Effector CD8-positive, alpha-beta T cell (primary cell): ENCODE results near the gene ZBTB5.
"Not testable (repeated sequence)": the region's sequence is repeated elsewhere in the genome, so short reads cannot be mapped to it uniquely, and the experiment has no call there.

Experiments
- DNase-seq: peaks from one replicate; lab custom pipeline; 2025; lab: John Stamatoyannopoulos, UW
- total RNA-seq, 4 experiments: gene quantifications; one replicate each; lab custom pipeline; 2026; lab: John Stamatoyannopoulos, UW

The ZBTB5 gene
- total RNA-seq = 27.1 to 31.3 (median 27.4) reads per million in 4 experiments

DNA sequence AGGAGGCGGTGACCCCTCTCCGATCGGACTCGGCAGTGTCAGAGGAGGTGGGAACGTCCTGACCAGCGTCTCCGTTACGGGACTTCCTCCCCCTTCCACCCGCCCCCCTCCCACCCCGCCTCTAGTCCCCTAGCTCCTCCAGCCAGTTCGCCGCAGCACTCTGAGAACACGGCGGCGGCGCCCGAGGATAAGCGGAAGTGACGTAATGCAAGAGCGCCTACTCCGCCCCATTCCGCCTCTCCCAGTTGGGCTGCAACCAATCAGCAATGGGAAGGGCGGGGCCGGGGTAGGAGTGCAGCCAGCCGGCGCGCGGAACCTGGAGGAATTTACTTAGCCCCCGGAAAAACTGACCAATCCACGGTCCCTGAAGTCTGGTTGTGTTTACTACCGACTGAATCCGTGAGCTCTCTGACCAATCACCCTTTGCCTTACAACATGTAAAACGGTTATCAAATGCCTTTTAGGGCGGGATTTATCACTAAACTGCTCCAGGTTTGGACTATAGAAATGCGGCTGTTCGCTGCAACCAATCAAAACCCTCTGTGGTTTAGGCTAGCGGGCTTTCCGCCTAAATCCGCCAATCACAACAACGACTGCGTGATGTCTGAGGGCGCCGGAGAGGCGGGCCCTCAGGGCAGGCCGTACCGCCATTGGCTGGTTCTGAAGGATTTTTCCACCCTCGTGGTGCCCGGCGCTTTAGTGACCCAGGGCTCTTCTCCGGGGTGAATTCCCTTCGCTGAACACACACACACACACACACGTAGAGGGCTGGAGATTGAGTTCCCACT, at the start of gene ZBTB5:
ZBTB5 (minus strand) TSS at position 202 of the 788 bp plus-strand sequence. CDS start 22,899 bp downstream, outside the sequence.
- peak; percentile 98 for DNase-seq

DNA sequence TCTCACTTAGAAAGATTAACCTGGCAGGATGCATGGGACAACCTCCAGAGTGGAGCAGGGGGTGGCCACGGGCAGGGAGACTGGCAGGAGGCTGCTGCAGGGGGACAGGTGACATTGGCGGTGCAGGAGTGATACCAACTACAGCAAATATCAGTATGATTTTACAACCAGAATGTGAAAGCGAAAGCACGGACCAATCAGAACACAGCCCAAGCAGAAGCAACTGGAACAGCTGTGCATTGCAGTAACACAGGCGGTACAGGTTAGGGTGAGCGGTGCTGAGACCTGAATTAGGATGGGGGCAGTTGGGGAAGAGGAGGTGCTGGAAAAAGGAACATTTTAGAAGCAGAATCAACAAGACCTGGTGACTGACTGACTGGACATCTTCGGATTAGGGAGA, 49.7 kb upstream of the ZBTB5 start:
- no peak for DNase-seq

- DNase-seq = not testable (repeated sequence)
Observed at GRCh38 chr9:37514415-37514814, 49.2 kb upstream of the ZBTB5 start.

GRCh38 chr9:37512437-37512836, 47.2 kb upstream of the ZBTB5 start:
- no peak for DNase-seq

DNA sequence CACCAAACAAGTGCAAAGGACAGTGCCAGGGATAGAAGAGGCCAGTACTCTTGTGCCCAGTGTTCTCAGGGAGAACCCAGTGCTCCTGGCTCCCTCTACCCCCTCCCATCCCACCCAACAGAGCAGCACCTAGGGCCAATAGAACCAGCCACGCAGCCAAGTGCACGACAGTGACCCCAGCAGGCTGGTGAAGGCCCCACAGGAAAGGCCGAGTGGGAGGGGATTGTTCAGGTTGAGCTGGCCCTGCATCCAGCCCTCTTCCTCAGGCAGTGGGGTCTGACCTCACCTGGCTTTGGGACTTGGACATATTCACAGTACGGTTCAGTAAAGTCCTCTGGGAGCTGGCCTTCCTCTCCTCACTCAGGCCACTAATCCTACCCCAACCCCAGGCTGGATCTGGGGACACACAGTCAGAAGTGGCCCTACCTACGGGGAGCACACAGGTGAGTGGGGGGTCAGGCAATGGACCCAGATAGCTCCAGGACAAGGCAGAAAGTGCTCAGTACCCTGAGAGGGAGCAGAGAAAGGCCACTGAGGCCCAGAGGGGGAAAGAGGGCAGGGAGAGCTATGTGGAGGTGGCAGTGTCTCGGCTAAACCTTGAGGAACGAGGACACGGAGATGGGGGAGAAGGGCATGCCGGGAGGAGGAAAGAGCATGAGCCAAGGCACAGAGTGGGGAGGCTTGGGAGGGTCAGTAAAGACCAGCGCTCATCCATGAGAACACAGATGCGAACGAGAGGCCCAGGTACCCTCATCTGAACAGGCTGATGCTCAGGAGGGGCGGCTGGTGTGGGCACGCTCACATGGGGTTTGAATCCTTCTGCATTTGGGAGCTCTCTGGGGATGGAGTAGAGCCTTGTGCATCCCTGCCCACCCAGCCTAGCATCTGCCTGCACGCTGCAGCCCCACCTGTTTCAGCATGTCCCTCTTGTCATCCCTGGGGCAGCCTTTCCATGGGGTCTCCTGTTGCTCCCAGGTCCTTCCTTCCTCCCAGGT, 46.1 kb upstream of the ZBTB5 start:
- DNase-seq = no peak

DNA sequence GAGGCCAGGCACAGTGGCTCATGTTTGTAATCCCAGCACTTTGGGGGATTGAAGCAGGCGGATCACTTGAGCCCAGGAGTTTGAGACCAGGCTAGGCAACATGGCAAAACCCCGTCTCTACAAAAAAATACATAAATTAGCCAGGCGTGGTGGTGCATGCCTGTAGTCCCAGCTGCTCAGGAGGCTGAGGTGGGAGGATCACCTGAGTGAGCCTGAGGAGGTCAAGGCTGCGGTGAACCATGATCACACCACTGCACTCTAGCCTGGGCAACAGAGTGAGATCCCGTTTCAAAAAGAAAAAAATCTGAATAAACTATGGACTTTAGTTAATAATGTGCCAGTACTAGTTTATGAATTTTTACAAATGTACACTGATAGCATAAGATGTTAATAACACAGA, 44.8 kb upstream of the ZBTB5 start:
- not testable (repeated sequence) for DNase-seq

DNA sequence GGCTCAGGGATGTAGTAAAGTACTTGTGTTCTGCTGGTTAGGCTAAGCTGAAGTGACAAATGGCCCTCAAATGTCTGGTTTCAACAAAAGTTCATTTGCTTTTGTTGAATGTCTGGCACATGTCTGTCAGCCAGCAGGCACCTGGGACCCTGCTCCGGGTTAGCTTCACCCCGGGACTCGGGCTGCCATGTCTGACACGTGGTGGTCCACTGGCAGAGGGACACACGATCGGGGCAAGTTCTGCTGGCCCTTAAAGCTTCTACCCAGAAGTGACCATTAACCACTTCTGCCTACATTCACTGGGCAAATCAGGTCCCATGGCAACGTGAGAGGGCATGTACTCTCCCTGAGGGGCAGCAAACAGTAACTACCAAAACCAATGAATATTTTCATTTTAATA, 44.3 kb upstream of the ZBTB5 start:
- no peak for DNase-seq

- DNase-seq = no peak
Observed at GRCh38 chr9:37508834-37509206, 43.6 kb upstream of the ZBTB5 start.

DNA sequence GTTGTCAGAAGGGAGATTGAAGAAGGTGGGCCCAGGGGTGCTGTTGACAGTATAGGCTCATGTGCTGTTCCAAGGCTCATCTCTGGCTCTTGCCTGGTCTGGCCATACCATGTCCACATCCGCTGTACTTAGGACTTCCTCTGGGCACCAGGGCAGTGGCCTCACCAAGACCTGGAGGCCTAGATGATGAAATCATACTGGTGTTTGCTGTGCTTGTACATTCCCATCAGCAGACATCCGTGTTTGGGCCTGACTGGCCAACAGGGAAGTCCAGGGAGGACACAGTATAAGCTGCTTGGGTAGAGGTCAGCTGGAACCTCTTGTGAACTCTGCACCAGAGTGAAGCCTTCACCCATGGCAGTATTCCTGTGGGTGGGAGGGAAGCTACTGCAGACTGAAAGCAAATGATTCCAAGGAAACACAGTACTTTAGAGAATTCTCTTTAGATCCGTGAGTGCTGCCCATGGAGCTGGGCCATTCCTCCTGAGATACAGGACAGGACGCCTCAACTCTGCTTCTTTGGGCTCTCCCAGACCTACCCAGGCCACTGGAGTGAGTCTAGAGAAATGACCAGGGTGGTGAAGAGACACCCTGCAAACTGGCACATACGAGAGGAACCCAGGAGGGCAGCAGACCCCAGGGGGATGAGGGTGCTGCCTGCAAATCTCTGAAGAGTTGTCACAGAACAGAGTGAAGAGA, 43.0 kb upstream of the ZBTB5 start:
- DNase-seq = no peak

- DNase-seq = no peak
Observed at GRCh38 chr9:37507566-37508134, 42.4 kb upstream of the ZBTB5 start.

DNA sequence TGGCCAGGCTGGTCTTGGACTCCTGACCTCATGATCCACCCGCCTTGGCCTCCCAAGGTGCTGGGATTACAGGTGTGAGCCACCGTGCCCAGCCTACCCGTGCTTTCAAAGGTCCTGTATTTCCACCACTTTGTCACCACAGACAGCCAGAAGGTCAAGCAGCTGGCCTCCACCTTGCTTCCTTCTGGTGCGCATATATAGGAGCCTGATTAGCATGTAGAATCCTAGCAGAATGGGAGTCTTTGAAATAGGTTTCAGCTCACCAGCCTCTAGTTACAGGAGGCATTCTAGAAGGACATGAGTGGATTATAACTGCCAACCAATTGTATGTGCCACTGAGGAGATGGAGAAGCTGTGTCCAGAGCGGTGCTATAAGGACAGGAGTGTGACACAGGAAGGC, 39.4 kb upstream of the ZBTB5 start:
- no peak for DNase-seq

DNA sequence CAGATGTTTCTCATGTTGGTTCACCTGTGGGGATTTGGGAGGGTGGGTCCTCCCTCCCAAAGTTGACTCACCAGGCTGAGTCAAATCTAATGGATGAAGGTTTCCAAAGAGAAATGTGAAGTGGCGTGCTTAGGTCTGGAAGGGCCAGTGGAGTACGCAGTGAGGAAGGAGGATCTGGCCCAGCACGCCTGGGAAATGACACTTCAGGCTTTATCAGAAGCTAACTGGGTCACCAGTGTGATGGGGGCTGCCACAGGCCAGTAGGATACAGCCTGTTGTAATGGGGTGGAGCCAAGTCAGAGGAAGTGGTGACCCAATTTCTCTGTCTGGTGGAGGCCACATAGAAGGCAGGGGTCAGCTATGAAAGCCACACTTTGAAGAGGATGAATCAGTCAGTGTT, 38.5 kb upstream of the ZBTB5 start:
- DNase-seq = no peak

- no peak for DNase-seq
Observed at GRCh38 chr9:37501957-37502596, 36.8 kb upstream of the ZBTB5 start.

- DNase-seq = no peak
Observed at GRCh38 chr9:37499297-37499696, 34.0 kb upstream of the ZBTB5 start.

DNA sequence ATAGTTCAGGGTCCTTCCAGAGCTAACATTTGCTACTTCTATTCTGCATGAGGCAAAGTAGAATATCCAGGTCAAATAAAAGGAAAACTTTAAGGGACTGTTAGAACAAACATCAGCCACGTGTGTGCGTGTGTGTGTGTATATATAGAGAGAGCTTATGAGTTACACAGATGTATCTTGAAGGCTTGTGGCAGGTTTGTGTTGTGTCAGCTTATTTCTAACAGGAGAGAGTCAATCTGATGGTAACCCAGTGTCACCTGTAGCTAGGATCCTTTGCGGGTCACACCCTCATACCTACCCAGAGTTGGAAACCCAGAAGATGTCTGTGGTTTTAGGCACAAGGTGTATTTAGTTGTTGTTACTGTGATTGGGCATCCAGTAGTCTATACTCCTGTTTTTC, 33.2 kb upstream of the ZBTB5 start:
- DNase-seq = no peak

DNA sequence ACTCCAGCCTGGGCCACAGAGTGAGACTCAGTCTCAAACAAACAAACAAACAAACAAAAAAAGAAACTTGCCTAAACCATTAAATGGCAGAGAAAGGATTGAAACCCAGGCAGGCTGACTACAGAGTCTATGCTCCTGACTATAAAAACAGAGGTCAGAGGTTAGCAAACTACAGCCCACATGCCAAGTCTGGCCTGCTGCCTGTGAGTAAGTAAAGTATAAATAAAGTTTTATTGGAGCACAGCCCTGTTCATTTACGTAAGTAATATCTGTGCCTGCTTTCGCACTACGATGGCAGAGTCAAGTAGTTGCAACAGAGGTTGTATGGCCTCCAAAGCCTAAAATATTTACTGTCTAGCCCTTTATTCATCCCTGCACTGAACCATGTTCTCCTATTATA, 32.1 kb upstream of the ZBTB5 start:
- DNase-seq = no peak

DNA sequence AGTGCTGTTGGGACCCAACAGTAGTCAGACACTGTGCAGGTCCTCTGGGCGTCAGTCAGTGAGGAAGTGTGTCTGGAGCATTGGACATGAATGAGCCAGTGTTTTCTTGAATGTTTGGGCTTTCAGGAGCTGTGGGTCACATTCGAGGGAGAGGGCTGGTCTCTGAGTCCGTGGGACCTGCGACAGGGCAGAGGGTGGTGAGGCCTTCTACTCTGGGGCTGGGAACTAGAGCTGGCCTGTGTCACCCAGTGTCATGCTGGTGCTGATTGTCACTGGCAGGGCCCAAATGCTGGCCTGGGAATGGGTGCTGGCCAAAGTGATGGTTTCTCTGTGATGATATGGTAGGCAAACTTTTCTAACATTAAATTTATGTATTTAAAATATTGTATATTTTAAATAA, 30.8 kb upstream of the ZBTB5 start:
- DNase-seq = no peak

DNA sequence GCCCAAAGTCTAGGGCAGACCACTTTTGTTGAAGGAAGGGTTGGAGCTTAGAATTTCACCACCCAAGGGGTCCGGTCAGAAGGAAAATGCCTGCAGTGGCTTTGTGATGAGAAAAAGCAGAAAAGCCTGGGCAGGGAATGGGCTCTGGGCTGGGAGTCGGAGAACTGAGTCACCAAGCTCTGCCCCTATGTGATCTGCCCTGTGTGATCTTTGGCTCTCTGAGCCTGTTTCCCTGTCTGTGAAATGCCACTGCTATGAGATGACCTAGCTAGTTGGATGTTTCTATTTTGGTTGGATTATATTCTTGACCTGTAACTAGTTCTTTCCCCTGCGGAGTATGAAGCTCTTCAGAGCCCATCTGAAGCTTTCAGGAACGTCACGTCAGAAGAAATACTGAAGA, 30.3 kb upstream of the ZBTB5 start:
- DNase-seq = no peak

DNA sequence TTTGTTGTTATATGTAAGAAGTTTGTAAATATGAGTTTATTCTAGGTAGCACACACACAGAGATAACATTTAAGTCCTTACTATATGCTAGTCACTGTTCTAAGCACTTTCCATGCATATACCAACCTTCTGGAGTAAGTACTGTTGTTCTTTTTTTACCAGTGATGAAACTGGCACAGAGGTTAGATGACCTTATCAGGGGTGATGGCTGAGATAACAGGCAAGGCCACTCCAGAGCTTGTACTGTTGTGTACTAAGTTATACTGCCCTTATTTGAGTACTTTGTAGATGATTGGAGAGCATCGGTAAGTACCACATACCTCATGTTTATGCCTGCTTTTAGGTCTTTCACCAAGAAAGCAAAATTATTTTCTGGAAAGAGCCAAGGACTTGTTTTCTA, 26.7 kb upstream of the ZBTB5 start:
- no peak for DNase-seq

- no peak for DNase-seq
Observed at GRCh38 chr9:37486616-37487548, 21.6 kb upstream of the ZBTB5 start.
